Karpas-422 (cell line): ENCODE results near the gene LINGO1. TPM values are rescaled to one million over a fixed set of nuclear protein-coding genes. Genes with fewer than 3 reads are reported as not detected.

Experiments used
- DNase-seq: peaks from one replicate; pipeline ENCODE4 v3.0.0-alpha.2; 2015
- H2AFZ ChIP-seq: fragments of 200-600 bp; sonication (generic); 2 replicates; pipeline ENCODE4 v1.6.1; 2014; ENCODE audit warnings: antibody characterized with exemption, low read length, mixed read lengths
- H3K27ac ChIP-seq: fragments of 200-600 bp; sonication (generic); 2 replicates; pipeline ENCODE4 v1.5.1; 2014; ENCODE audit warnings: mild to moderate bottlenecking, low read length, moderate library complexity
- H3K27me3 ChIP-seq: fragments of 200-600 bp; sonication (generic); 2 replicates; pipeline ENCODE4 v1.6.1; 2014; ENCODE audit warnings: low read length, mixed read lengths
- H3K36me3 ChIP-seq: fragments of 200-600 bp; sonication (generic); 2 replicates; pipeline ENCODE4 v1.6.1; 2014; ENCODE audit warnings: low read length, mixed read lengths; ENCODE audit not compliant: insufficient read depth
- H3K4me1 ChIP-seq: fragments of 200-600 bp; sonication (generic); 2 replicates; pipeline ENCODE4 v1.6.1; 2014; ENCODE audit warnings: mild to moderate bottlenecking, low read length, mixed read lengths
- H3K4me2 ChIP-seq: fragments of 200-600 bp; sonication (generic); 2 replicates; pipeline ENCODE4 v1.6.1; 2014; ENCODE audit warnings: low read length, low read depth, mild to moderate bottlenecking; ENCODE audit not compliant: poor library complexity, severe bottlenecking
- H3K4me3 ChIP-seq: fragments of 200-600 bp; sonication (generic); 2 replicates; pipeline ENCODE4 v1.5.1; 2014; ENCODE audit warnings: mild to moderate bottlenecking, antibody characterized with exemption, low read length, mixed read lengths
- H3K79me2 ChIP-seq: fragments of 200-600 bp; sonication (generic); 2 replicates; pipeline ENCODE4 v1.6.1; 2014; ENCODE audit warnings: mild to moderate bottlenecking, low read length, mixed read lengths
- H3K9ac ChIP-seq: fragments of 200-600 bp; sonication (generic); 2 replicates; pipeline ENCODE4 v1.6.0; 2014; ENCODE audit warnings: low read length
- H3K9me2 ChIP-seq: fragments of 200-600 bp; sonication (generic), shearing (Covaris generic); replicated peaks from 2 replicates; pipeline ENCODE4 v1.6.0; 2014; ENCODE audit warnings: mild to moderate bottlenecking, low read length, moderate library complexity; ENCODE audit not compliant: insufficient read depth
- H3K9me3 ChIP-seq: fragments of 300-700, 200-600 bp; sonication (generic); 2 replicates; pipeline ENCODE4 v1.6.1; 2014; ENCODE audit warnings: low read length, mixed read lengths
- H4K20me1 ChIP-seq: fragments of 200-600 bp; sonication (generic); 2 replicates; pipeline ENCODE4 v1.6.1; 2014; ENCODE audit warnings: mild to moderate bottlenecking, antibody characterized with exemption, low read length, low read depth; ENCODE audit not compliant: insufficient read depth
- total RNA-seq: library from RNA; depleted of rRNA; stranded (reverse); fragments of >200 nt; shearing (Covaris generic); gene quantifications from 2 replicates; pipeline ENCODE4 v1.2.3, GENCODE V29; 2014; ENCODE audit warnings: low replicate concordance

LINGO1 gene
- total RNA-seq, 1 experiment from 2014 or later, result not detected

GRCh38 chr15:77568014-77568972 lies 64.4 kb downstream of the LINGO1 start:
- no peaks in the 10 kb centered on the region for H3K79me2 ChIP-seq

GRCh38 chr15:77567202-77567601 lies 65.5 kb downstream of the LINGO1 start:
- Histone ChIP-seq H3K79me2 (no peaks in the 10 kb centered on the region), H3K9ac (no peak overlapping the region), H4K20me1 (no peaks in the 10 kb centered on the region), H3K27me3 (no peaks in the 10 kb centered on the region), H2AFZ (no peak overlapping the region), H3K4me1 (no peaks in the 10 kb centered on the region), H3K27ac (no peak overlapping the region), H3K4me2 (no peak overlapping the region), H3K9me2 (no peaks in the 10 kb centered on the region), H3K9me3 (no peaks in the 10 kb centered on the region), H3K36me3 (no peaks in the 10 kb centered on the region), H3K4me3 (no peak overlapping the region)
- no peak for DNase-seq

More at GRCh38 chr15:77568014-77568972, 64.4 kb downstream of the LINGO1 start:
- H3K27ac ChIP-seq, result no peak overlapping the region
- no peaks in the 10 kb centered on the region for H3K27me3 ChIP-seq
- no peaks in the 10 kb centered on the region for H3K36me3 ChIP-seq
- H3K9me3 ChIP-seq, result no peaks in the 10 kb centered on the region
- DNase-seq, result peak; percentile 54
- H3K4me2 ChIP-seq, result no peak overlapping the region
- H2AFZ ChIP-seq, result no peak overlapping the region
- H3K9me2 ChIP-seq, result no peaks in the 10 kb centered on the region
- no peak overlapping the region for H3K4me3 ChIP-seq
- H3K9ac ChIP-seq, result no peak overlapping the region
- H3K4me1 ChIP-seq, result no peaks in the 10 kb centered on the region
- H4K20me1 ChIP-seq, result no peaks in the 10 kb centered on the region

GRCh38 chr15:77566092-77566491 lies 66.6 kb downstream of the LINGO1 start:
- Histone ChIP-seq H4K20me1 (no peaks in the 10 kb centered on the region), H3K9me3 (no peaks in the 10 kb centered on the region), H3K4me3 (no peak overlapping the region), H3K9ac (no peak overlapping the region), H3K27ac (no peak overlapping the region), H3K9me2 (no peaks in the 10 kb centered on the region), H3K4me2 (no peak overlapping the region), H3K79me2 (no peaks in the 10 kb centered on the region), H2AFZ (no peak overlapping the region), H3K4me1 (no peaks in the 10 kb centered on the region), H3K27me3 (no peaks in the 10 kb centered on the region), H3K36me3 (no peaks in the 10 kb centered on the region)
- DNase-seq, result no peak

GRCh38 chr15:77565378-77565915 lies 67.3 kb downstream of the LINGO1 start:
- no peak overlapping the region for H3K9ac ChIP-seq
- H3K4me3 ChIP-seq, result no peak overlapping the region
- H4K20me1 ChIP-seq, result no peaks in the 10 kb centered on the region
- no peaks in the 10 kb centered on the region for H3K36me3 ChIP-seq
- no peaks in the 10 kb centered on the region for H3K4me1 ChIP-seq
- H2AFZ ChIP-seq, result no peak overlapping the region
- H3K9me2 ChIP-seq, result no peaks in the 10 kb centered on the region
- no peak for DNase-seq
- H3K4me2 ChIP-seq, result no peak overlapping the region
- H3K9me3 ChIP-seq, result no peaks in the 10 kb centered on the region
- no peaks in the 10 kb centered on the region for H3K79me2 ChIP-seq
- H3K27ac ChIP-seq, result no peak overlapping the region
- H3K27me3 ChIP-seq, result no peaks in the 10 kb centered on the region

DNA sequence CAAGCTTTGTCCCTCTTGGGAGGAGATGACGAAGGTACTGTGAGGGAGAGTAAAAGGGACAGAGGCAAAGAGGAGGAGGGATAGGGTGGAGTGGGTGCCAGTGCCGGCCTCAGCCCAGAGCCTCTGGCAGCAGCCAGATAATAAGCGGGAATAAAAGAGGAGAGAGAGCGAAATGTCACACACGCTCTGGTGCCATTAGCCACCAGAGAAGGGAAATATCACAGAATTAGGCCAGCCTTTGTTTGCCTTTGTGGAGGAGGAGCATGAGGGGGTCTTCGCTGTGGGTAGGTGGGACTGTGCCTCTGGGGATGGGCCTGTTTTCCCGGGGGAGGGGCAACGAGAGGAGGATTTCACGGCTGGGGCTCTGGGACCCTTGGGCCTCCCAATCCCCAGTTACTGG lies 67.8 kb downstream of the LINGO1 start:
- no peaks in the 10 kb centered on the region for H3K36me3 ChIP-seq

GRCh38 chr15:77564341-77564740 lies 68.4 kb downstream of the LINGO1 start:
- H3K9me3 ChIP-seq, result no peaks in the 10 kb centered on the region
- H2AFZ ChIP-seq, result no peak overlapping the region
- H3K4me1 ChIP-seq, result no peaks in the 10 kb centered on the region
- H3K27ac ChIP-seq, result no peak overlapping the region
- H3K36me3 ChIP-seq, result no peaks in the 10 kb centered on the region
- H3K27me3 ChIP-seq, result no peaks in the 10 kb centered on the region
- no peaks in the 10 kb centered on the region for H4K20me1 ChIP-seq
- no peaks in the 10 kb centered on the region for H3K79me2 ChIP-seq
- no peak overlapping the region for H3K4me2 ChIP-seq
- no peak for DNase-seq
- no peak overlapping the region for H3K9ac ChIP-seq
- H3K4me3 ChIP-seq, result no peak overlapping the region
- H3K9me2 ChIP-seq, result no peaks in the 10 kb centered on the region

More for the DNA sequence above, 67.8 kb downstream of the LINGO1 start:
- no peak overlapping the region for H3K9ac ChIP-seq
- H4K20me1 ChIP-seq, result no peaks in the 10 kb centered on the region
- no peaks in the 10 kb centered on the region for H3K4me1 ChIP-seq
- no peak for DNase-seq
- no peaks in the 10 kb centered on the region for H3K79me2 ChIP-seq
- H3K4me2 ChIP-seq, result no peak overlapping the region
- H3K27ac ChIP-seq, result no peak overlapping the region
- no peaks in the 10 kb centered on the region for H3K9me3 ChIP-seq
- H3K4me3 ChIP-seq, result no peak overlapping the region
- H3K27me3 ChIP-seq, result no peaks in the 10 kb centered on the region
- H2AFZ ChIP-seq, result no peak overlapping the region
- no peaks in the 10 kb centered on the region for H3K9me2 ChIP-seq

DNA sequence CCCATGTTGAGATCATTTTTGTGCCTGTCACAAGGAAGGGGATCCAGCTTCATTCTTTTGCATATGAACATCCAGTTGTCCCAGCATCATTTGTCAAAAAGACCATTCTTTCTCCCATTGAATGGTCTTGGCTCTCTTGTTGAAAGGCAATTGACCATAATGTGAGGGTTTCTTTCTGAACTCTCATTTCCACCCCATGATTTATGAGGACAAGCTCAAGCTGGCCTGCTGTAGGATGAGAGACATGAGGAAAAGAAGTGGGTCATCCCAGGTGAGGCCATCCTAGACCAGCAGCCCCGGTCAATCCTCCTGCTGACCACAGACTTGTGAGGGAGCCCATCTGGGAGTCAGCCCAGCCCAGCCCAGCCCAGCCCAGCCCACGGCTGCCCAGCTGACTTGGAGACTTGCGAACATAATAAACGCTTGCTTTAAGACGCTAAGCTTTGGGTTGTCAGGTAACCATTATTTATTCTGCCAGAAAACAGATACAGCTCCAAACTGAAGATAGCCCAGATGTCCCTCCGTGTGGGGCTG lies 69.0 kb downstream of the LINGO1 start:
- no peaks in the 10 kb centered on the region for H3K36me3 ChIP-seq
- no peaks in the 10 kb centered on the region for H3K79me2 ChIP-seq
- no peaks in the 10 kb centered on the region for H3K4me1 ChIP-seq
- H3K4me2 ChIP-seq, result no peak overlapping the region
- H4K20me1 ChIP-seq, result no peaks in the 10 kb centered on the region
- no peaks in the 10 kb centered on the region for H3K9me2 ChIP-seq
- no peaks in the 10 kb centered on the region for H3K27me3 ChIP-seq
- H3K9ac ChIP-seq, result no peak overlapping the region
- H3K27ac ChIP-seq, result no peak overlapping the region
- no peak for DNase-seq
- H3K9me3 ChIP-seq, result no peaks in the 10 kb centered on the region
- H3K4me3 ChIP-seq, result no peak overlapping the region
- H2AFZ ChIP-seq, result no peak overlapping the region
